HepG2 (cell line): ENCODE results near the gene CHRM5. TPM values are rescaled to one million over a fixed set of nuclear protein-coding genes. Genes with fewer than 3 reads are reported as not detected.

Experiments
- AFF4 ChIP-seq: sonication (generic); formaldehyde crosslinking; IDR thresholded peaks from 2 replicates; pipeline ENCODE4 v1.4.0; 2020; ENCODE audit warnings: missing genetic modification reagents
- ATRX ChIP-seq: sonication (generic); formaldehyde crosslinking; IDR thresholded peaks from 2 replicates; pipeline ENCODE4 v1.4.0; 2020; ENCODE audit warnings: missing genetic modification reagents, borderline replicate concordance
- GRHL1 ChIP-seq: sonication (generic); formaldehyde crosslinking; conservative IDR thresholded peaks from 2 replicates; pipeline ENCODE4 v1.8.0; 2022; ENCODE audit warnings: missing genetic modification reagents
- KAT8 ChIP-seq: IDR thresholded peaks from 2 replicates; pipeline ENCODE4 v1.6.1; 2016; ENCODE audit warnings: missing genetic modification reagents, missing compliant biosample characterization
- MTERF4 ChIP-seq: sonication (generic); formaldehyde crosslinking; IDR thresholded peaks from 2 replicates; pipeline ENCODE4 v1.8.0; 2023; ENCODE audit warnings: mild to moderate bottlenecking, missing genetic modification reagents
- NR2C2 ChIP-seq: sonication (generic); formaldehyde crosslinking; IDR thresholded peaks from 2 replicates; pipeline ENCODE4 v1.4.0; 2020; ENCODE audit warnings: missing genetic modification reagents, mild to moderate bottlenecking, moderate library complexity, borderline replicate concordance
- RARA ChIP-seq: IDR thresholded peaks from 2 replicates; pipeline ENCODE4 v1.6.1; 2016; ENCODE audit warnings: missing genetic modification reagents, missing compliant biosample characterization
- RERE ChIP-seq: IDR thresholded peaks from 2 replicates; pipeline ENCODE4 v1.6.1; 2016; ENCODE audit warnings: low read depth, missing genetic modification reagents, missing compliant biosample characterization
- TBL1XR1 ChIP-seq: fragments of 150-350 bp; IDR thresholded peaks from 2 replicates; pipeline ENCODE4 v1.6.1; 2014; ENCODE audit warnings: borderline replicate concordance, low read length; ENCODE audit not compliant: partially characterized antibody
- polyA plus RNA-seq, 8 experiments: library from polyadenylated mRNA; depleted of rRNA in 3 of 8; stranded (reverse) in 7 of 8; unstranded in 1 of 8; fragments of >200 nt; fragmentation: Illumina TruSeq in 4 of 8; extraction: Trizol in 4 of 8; gene quantifications; 2 replicates each; pipeline versions ENCODE4 v1.2.1 to v1.2.3, GENCODE V29; 2011 to 2016; ENCODE audit warnings: low read depth in 4 of 8, missing spikeins in 1 of 8, mixed read lengths in 1 of 8; ENCODE audit not compliant: insufficient read depth in 1 of 8
- total RNA-seq, 5 experiments: library from RNA; depleted of rRNA; stranded (reverse); fragments of >200 nt; fragmentation: Illumina TruSeq; extraction: Trizol; gene quantifications; 2 replicates each; pipeline ENCODE4 v1.2.3, GENCODE V29; 2016; ENCODE audit warnings: low read depth in 1 of 5
- TF ChIP-seq, protein P1 (sequence below): sonication (generic); formaldehyde crosslinking; IDR thresholded peaks from 2 replicates; pipeline ENCODE4 v1.5.1; 2020; ENCODE audit warnings: missing genetic modification reagents, mild to moderate bottlenecking, borderline replicate concordance
- TF ChIP-seq, protein P2 (sequence below): sonication (generic); formaldehyde crosslinking; IDR thresholded peaks from 2 replicates; pipeline ENCODE4 v1.5.0; 2020; ENCODE audit warnings: missing genetic modification reagents, mild to moderate bottlenecking, borderline replicate concordance

CHRM5 gene
- total and polyA plus RNA-seq, 2 of the 13 experiments (the other 11 are each of a cell fraction or from before 2014, with no cell fraction given), result not detected

GRCh38 chr15:34101366-34102174 is 133.3 kb downstream of the CHRM5 start, which contains the start of the genes EMC7 and PGBD4 (continued):
- peak; percentile 94 for TF ChIP-seq NR2C2 (CRISPR knock-in tag)
- TF ChIP-seq, protein P1, sequence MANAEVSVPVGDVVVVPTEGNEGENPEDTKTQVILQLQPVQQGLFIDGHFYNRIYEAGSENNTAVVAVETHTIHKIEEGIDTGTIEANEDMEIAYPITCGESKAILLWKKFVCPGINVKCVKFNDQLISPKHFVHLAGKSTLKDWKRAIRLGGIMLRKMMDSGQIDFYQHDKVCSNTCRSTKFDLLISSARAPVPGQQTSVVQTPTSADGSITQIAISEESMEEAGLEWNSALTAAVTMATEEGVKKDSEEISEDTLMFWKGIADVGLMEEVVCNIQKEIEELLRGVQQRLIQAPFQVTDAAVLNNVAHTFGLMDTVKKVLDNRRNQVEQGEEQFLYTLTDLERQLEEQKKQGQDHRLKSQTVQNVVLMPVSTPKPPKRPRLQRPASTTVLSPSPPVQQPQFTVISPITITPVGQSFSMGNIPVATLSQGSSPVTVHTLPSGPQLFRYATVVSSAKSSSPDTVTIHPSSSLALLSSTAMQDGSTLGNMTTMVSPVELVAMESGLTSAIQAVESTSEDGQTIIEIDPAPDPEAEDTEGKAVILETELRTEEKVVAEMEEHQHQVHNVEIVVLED, result peak; percentile 90
- TF ChIP-seq RARA (CRISPR knock-in tag), result no peak; the same call in 1 of the 2 replicates
- peak; percentile 65; the same call in 1 of the 2 replicates for TF ChIP-seq MTERF4 (CRISPR knock-in tag)
- no peak for TF ChIP-seq TBL1XR1
- TF ChIP-seq KAT8, result peak; percentile 99
- TF ChIP-seq, protein P2, sequence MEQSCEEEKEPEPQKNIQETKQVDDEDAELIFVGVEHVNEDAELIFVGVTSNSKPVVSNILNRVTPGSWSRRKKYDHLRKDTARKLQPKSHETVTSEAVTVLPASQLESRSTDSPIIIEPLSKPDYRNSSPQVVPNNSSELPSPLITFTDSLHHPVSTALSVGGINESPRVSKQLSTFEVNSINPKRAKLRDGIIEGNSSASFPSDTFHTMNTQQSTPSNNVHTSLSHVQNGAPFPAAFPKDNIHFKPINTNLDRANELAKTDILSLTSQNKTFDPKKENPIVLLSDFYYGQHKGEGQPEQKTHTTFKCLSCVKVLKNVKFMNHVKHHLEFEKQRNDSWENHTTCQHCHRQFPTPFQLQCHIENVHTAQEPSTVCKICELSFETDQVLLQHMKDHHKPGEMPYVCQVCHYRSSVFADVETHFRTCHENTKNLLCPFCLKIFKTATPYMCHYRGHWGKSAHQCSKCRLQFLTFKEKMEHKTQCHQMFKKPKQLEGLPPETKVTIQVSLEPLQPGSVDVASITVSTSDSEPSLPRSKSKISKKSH, result peak; percentile 20; the same call in 1 of the 2 replicates
- no peak for TF ChIP-seq RERE (CRISPR knock-in tag)
- TF ChIP-seq GRHL1, result no peak
- TF ChIP-seq AFF4 (CRISPR knock-in tag), result no peak
- no peak for TF ChIP-seq ATRX (CRISPR knock-in tag)
